ENCODE results near the gene AP4E1. TPM values are rescaled to one million over a fixed set of nuclear protein-coding genes. Genes with fewer than 3 reads are reported as not detected.

Gene AP4E1
- total and polyA plus RNA-seq, 2 of the 8 experiments (the other 6 are each of a cell fraction or from before 2014, with no cell fraction given), result 1.4 to 10.9 TPM

DNA sequence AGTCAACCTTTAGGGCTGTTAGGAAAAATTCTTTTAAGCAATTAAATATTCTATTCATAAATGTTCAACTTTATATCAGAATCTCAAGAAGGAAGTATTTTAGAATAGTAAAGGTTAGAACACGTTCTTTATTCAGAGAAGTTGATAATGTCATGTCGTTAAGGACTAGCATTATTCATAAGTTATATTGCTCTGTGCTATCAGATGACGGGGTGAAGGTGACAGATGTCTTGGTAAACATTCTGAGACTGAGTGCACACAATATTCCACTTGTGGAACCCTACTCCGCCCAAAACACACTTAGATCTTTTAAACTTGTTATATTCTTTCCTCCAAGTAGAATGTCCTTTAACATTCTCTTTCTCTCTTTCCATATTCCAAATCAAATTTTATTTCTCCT is 7.9 kb downstream of the AP4E1 start (continued):
- TF ChIP-seq RXRA (IDR thresholded peaks at IDR 0.05; ENCODE audit: insufficient read depth, low read depth, low read length) (no peak), CHD7 (IDR thresholded peaks at IDR 0.05; ENCODE audit: insufficient replicate concordance, low read length) (no peak), SP4 (IDR thresholded peaks at IDR 0.05; ENCODE audit: low read length) (no peak), SP1 (IDR thresholded peaks at IDR 0.05; ENCODE audit: low read depth, low read length) (no peak)
